Spleen (tissue), 11 donors: ENCODE results near the gene FAM83G. TPM values are rescaled to one million over a fixed set of nuclear protein-coding genes. Genes with fewer than 3 reads are reported as not detected.
"Not testable (repeated sequence)": the region's sequence is repeated elsewhere in the genome, so short reads cannot be mapped to it uniquely, and the experiment has no call there.

Experiments used
- DNase-seq: peaks from one replicate; pipeline ENCODE4 v3.0.0-alpha.2; 2020
- H3K27ac ChIP-seq, 8 donors: fragments of 200-600 bp; sonication (generic) in 7 of 8; 1 replicate in 4 of 8; 2 replicates in 4 of 8; pipeline versions ENCODE4 v1.5.0 to v1.8.0; 2016 to 2021; ENCODE audit warnings: inconsistent platforms in 4 of 8, mild to moderate bottlenecking in 4 of 8, moderate library complexity in 1 of 8
- H3K27me3 ChIP-seq, 7 donors: fragments of 200-600 bp; sonication (generic) in 6 of 7; replicated peaks in 1 of 7; 1 replicate in 4 of 7; 2 replicates in 3 of 7; pipeline versions ENCODE4 v1.5.0 to v1.8.0; 2016 to 2021; ENCODE audit warnings: inconsistent platforms in 3 of 7, mild to moderate bottlenecking in 1 of 7
- H3K36me3 ChIP-seq, 6 donors: fragments of 200-600 bp; sonication (generic) in 5 of 6; 1 replicate in 4 of 6; 2 replicates in 2 of 6; pipeline versions ENCODE4 v1.5.0 to v1.8.0; 2016 to 2021; ENCODE audit warnings: inconsistent platforms in 2 of 6
- H3K4me1 ChIP-seq, 6 donors: fragments of 200-600 bp; sonication (generic) in 5 of 6; 1 replicate in 3 of 6; 2 replicates in 3 of 6; pipeline versions ENCODE4 v1.5.0 to v1.8.0; 2016 to 2021; ENCODE audit warnings: inconsistent platforms in 3 of 6
- H3K4me3 ChIP-seq, 8 donors: fragments of 200-600 bp; sonication (generic) in 7 of 8; 1 replicate in 4 of 8; 2 replicates in 4 of 8; pipeline versions ENCODE4 v1.5.0 to v1.8.0; 2016 to 2021; ENCODE audit warnings: inconsistent platforms in 4 of 8, mild to moderate bottlenecking in 4 of 8, moderate library complexity in 2 of 8
- H3K9me3 ChIP-seq, 8 donors: fragments of 200-600 bp; sonication (generic) in 7 of 8; 1 replicate in 4 of 8; 2 replicates in 4 of 8; pipeline versions ENCODE4 v1.5.0 to v1.8.0; 2016 to 2021; ENCODE audit warnings: inconsistent platforms in 4 of 8
- POLR2A ChIP-seq, 3 donors: fragments of 450-650 bp; IDR thresholded peaks; one replicate each; pipeline ENCODE4 v1.5.1; 2017; ENCODE audit warnings: antibody characterized with exemption in 3 of 3, mild to moderate bottlenecking in 1 of 3
- POLR2AphosphoS5 ChIP-seq, 3 donors: sonication (generic); formaldehyde crosslinking; IDR thresholded peaks; one replicate each; pipeline ENCODE4 v1.5.1; 2017; ENCODE audit warnings: antibody characterized with exemption in 3 of 3
- WGBS, 5 donors: extraction: QIAGEN DNeasy Blood & Tissue Kit in 3 of 5; methylation state at CpG; one replicate each; pipeline versions ENCODE4 v1.1.5 to v1.1.7; 2013 to 2018; 5-methylcytosine and 5-hydroxymethylcytosine counted together
- intact Hi-C: fragments of 100-400 bp; cut with DNase I; formaldehyde crosslinking; loops from one replicate; pipeline ENCODE4 v1.15.0; 2023; ENCODE audit warnings: low total_unique reads
- polyA plus RNA-seq, 3 donors: library from polyadenylated mRNA; stranded (reverse); fragments of 200-250 nt; gene quantifications; one replicate each; pipeline ENCODE4 v1.2.1, GENCODE V29; 2013
- total RNA-seq, 7 donors: library from RNA; depleted of rRNA in 3 of 7; stranded (reverse); fragments of >200 nt in 3 of 7; fragmentation: NEBNext Ultra II Directional in 4 of 7; extraction: Animal tissue kit (Norgen Biotek cat#: 25700) in 4 of 7; gene quantifications; one replicate each; pipeline versions ENCODE4 v1.1.0 to v1.2.1, GENCODE V29; 2016 to 2021
- TF ChIP-seq, protein P1 (sequence below), 11 experiments: fragments of 200-600 bp in 7 of 11; fragments of 450-650 bp in 4 of 11; sonication (generic) in 4 of 11; IDR thresholded peaks in 8 of 11; conservative IDR thresholded peaks in 3 of 11; 1 replicate in 7 of 11; 2 replicates in 4 of 11; pipeline versions ENCODE4 v1.4.0 to v1.8.0; 2016 to 2021; ENCODE audit warnings: antibody characterized with exemption in 11 of 11, inconsistent platforms in 4 of 11, mild to moderate bottlenecking in 1 of 11
- donor health status: healthy with polysubstance abuse.
- donor health status: DM: no; HTN: no; CAD: no; lungs with moderate emphysema.
- donor health status: DM: no; HTN: no; CAD: no.
- donor health status: Bipolar disorder and iron deficiency.
- donor health status: healthy.
- donor health status: DM: no; HTN: no; CAD: no.
- donor health status: DM: yes; HTN: yes; CAD: no.

Gene FAM83G
- total and polyA plus RNA-seq, 10 donors: 1.3 to 5.4 (median 4.6) TPM

DNA sequence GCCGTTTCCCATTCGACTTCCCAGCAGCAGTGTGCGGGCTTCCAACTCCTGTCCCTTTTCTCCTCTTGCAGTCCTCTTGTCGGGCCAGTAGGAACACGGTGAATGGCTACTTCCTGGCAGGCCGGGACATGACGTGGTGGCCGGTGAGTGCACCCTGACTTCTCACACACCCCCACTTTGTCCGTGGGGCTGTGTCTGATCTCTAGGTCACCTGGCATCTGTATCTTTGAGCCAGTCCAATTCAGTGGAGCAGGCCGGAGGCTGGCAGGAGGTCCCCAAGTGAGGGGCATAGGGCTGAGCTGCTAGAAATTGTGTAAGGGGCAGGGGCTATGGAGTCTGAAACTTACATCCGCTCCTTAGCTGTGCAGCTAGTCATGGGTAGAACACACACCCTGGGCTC is 46.0 kb downstream of the FAM83G start:
- Histone ChIP-seq H3K9me3 (no peaks in the 10 kb centered on the region), H3K27me3 (no peaks in the 10 kb centered on the region), H3K4me3 (no peak overlapping the region), H3K4me1 (peaks cover 0 to 18% (median 6%) of the 10 kb centered on the region in 6 donors), H3K36me3 (no peaks in the 10 kb centered on the region), H3K27ac (no peak overlapping the region)
- TF ChIP-seq POLR2A (IDR thresholded peaks at IDR 0.05) (no peak), POLR2AphosphoS5 (IDR thresholded peaks at IDR 0.05) (no peak)
- TF ChIP-seq, protein P1, sequence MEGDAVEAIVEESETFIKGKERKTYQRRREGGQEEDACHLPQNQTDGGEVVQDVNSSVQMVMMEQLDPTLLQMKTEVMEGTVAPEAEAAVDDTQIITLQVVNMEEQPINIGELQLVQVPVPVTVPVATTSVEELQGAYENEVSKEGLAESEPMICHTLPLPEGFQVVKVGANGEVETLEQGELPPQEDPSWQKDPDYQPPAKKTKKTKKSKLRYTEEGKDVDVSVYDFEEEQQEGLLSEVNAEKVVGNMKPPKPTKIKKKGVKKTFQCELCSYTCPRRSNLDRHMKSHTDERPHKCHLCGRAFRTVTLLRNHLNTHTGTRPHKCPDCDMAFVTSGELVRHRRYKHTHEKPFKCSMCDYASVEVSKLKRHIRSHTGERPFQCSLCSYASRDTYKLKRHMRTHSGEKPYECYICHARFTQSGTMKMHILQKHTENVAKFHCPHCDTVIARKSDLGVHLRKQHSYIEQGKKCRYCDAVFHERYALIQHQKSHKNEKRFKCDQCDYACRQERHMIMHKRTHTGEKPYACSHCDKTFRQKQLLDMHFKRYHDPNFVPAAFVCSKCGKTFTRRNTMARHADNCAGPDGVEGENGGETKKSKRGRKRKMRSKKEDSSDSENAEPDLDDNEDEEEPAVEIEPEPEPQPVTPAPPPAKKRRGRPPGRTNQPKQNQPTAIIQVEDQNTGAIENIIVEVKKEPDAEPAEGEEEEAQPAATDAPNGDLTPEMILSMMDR (IDR thresholded peaks at IDR 0.05 in 8 of 11, conservative IDR thresholded peaks at IDR 0.05 in 3 of 11): no peak
- no peak for DNase-seq
- WGBS, 5 donors: 86 to 93% (median 90%) methylated on average over 11 of the region's 11 CpGs
- intact Hi-C loops: no loop called here

DNA sequence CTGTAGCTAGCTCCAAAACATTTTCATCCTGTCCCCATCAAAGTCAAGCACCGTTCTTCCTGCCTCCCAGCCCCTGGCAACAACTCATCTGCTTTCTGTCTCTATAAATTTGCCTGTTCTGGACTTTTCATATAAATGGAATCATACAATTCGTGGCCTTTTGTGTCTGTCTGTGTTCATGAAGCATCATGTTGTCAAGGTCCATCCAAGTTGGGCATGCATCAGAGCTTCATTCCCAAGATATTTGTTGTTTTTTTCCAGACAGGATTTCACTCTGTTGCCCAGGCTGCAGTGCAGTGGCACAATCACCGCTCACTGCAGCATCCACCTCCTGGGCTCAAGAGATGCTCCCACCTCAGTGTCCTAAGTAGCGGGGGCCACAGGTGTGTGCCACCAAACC is 46.7 kb downstream of the FAM83G start:
- 89 to 95% (median 93%) methylated on average over 4 of the region's 4 CpGs for WGBS, 5 donors
- Histone ChIP-seq H3K27ac (no peak overlapping the region), H3K27me3 (no peaks in the 10 kb centered on the region), H3K4me1 (peaks cover 0 to 18% (median 6%) of the 10 kb centered on the region in 6 donors), H3K9me3 (no peaks in the 10 kb centered on the region), H3K36me3 (no peaks in the 10 kb centered on the region), H3K4me3 (no peak overlapping the region)
- no peak for DNase-seq
- intact Hi-C loops: no loop called here
- TF ChIP-seq, protein P1 (IDR thresholded peaks at IDR 0.05 in 8 of 11, conservative IDR thresholded peaks at IDR 0.05 in 3 of 11): no peak
- no peak for TF ChIP-seq POLR2A (IDR thresholded peaks at IDR 0.05)
- TF ChIP-seq POLR2AphosphoS5 (IDR thresholded peaks at IDR 0.05): no peak

DNA sequence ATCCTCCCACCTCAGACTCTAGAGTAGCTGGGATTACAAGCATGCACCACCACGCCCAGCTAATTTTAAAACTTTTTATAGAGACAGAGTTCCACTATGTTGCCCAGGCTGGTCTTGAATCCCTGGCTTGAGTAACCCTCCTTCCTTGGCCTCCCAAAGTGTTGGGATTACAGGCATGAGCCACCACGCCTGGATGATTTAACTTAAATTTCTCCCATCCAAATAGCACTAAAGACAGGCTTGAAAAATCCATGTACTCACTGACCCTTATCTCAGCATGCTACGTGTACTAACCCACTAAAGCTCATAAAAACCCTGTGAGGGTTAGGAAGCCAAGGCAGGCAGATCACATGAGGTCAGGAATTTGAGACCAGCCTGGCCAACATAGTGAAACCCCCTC is 48.0 kb downstream of the FAM83G start:
- Histone ChIP-seq H3K27ac (no peak overlapping the region), H3K9me3 (no peaks in the 10 kb centered on the region), H3K4me1 (peaks cover 0 to 17% (median 6%) of the 10 kb centered on the region in 6 donors), H3K27me3 (no peaks in the 10 kb centered on the region), H3K36me3 (no peaks in the 10 kb centered on the region), H3K4me3 (no peak overlapping the region)
- no peak for DNase-seq
- WGBS, 5 donors: 88 to 96% (median 95%) methylated on average over 3 of the region's 3 CpGs
- TF ChIP-seq, protein P1 (IDR thresholded peaks at IDR 0.05 in 8 of 11, conservative IDR thresholded peaks at IDR 0.05 in 3 of 11): no peak
- TF ChIP-seq POLR2A (IDR thresholded peaks at IDR 0.05) (no peak), POLR2AphosphoS5 (IDR thresholded peaks at IDR 0.05) (no peak)
- intact Hi-C loops: no loop called here

DNA sequence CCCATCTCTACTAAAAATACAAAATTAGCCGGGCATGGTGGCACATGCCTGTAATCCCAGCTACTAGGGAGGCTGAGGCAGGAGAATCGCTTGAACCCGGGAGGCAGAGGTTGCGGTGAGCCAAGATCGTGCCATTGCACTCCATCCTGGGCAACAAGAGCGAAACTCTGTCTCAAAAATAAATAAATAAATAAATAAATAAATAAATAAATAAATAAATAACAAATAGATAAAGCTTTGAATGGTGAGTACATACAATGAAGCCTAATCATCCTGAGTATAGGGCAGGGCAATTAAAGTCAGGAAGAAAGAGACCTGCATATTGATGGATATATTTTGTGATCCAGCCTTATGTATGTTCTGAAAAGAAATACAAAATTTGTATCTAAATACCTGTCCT is 48.5 kb downstream of the FAM83G start:
- H3K4me3 ChIP-seq, H3K36me3 ChIP-seq, DNase-seq, H3K27ac ChIP-seq, intact Hi-C loops, H3K27me3 ChIP-seq, H3K9me3 ChIP-seq: not testable (repeated sequence)
- 92 to 98% (median 97%) methylated on average over 5 to 6 of the region's 6 CpGs for WGBS, 5 donors
- H3K4me1 ChIP-seq: peaks cover 0 to 11% (median 3%) of the 10 kb centered on the region in 6 donors

DNA sequence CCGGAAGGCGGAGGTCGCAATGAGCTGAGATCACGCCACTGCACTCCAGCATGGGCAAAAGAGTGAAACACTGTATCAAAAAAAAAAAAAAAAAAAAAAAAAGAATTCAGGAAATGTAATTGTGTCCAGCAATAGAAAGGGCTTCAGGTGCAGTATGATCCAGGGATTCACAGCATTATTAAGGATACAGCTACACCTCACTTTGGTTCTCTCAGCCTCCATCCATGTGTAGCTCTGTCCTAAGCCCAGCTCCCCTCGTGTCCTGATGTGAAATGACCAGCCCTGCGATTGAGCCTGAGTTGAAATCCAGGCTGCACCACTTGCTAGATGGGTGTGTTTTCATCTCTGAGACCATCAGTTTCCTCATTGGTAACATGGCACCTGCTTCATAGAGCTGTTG is 49.6 kb downstream of the FAM83G start:
- H3K4me1 ChIP-seq: peaks cover 0 to 10% (median 0%) of the 10 kb centered on the region in 6 donors
- WGBS, 5 donors: 91 to 97% (median 93%) methylated on average over 6 of the region's 6 CpGs
- no peak overlapping the region for H3K4me3 ChIP-seq
- no peaks in the 10 kb centered on the region for H3K36me3 ChIP-seq
- intact Hi-C loops: no loop called here
- H3K9me3 ChIP-seq: no peaks in the 10 kb centered on the region
- H3K27ac ChIP-seq: no peak overlapping the region
- peak; percentile 6 for DNase-seq
- H3K27me3 ChIP-seq: peaks cover 0 to 9% (median 0%) of the 10 kb centered on the region in 7 donors
- TF ChIP-seq, protein P1 (IDR thresholded peaks at IDR 0.05 in 8 of 11, conservative IDR thresholded peaks at IDR 0.05 in 3 of 11): no peak
- no peak for TF ChIP-seq POLR2A (IDR thresholded peaks at IDR 0.05)
- TF ChIP-seq POLR2AphosphoS5 (IDR thresholded peaks at IDR 0.05): no peak
